Frontal cortex (tissue), 4 donors: ENCODE measurements around the gene CASP7. TPM values are rescaled to one million over a fixed set of nuclear protein-coding genes. Genes with fewer than 3 reads are reported as not detected.

Experiments used
- DNase-seq, 2 donors: peaks; one replicate each; pipeline ENCODE4 v3.0.0; 2012; ENCODE audit warnings: low spot score in 2 of 2
- FAIRE-seq: peaks from 2 replicates; lab custom pipeline; 2012; peaks lifted over from hg19 to GRCh38; lab: Jason Lieb, UNC
- total RNA-seq: library from RNA; depleted of rRNA; stranded (reverse); fragments of >200 nt; gene quantifications from one replicate; pipeline ENCODE4 v1.2.3, GENCODE V29; 2014
- donor health status: control.
- donor health status: control.
- donor health status: control.

Gene CASP7
- total RNA-seq, 1 donor from 2014 or later: 2.0 TPM

- no peak for DNase-seq
- FAIRE-seq: no peak
These were observed 14.4 kb upstream of the CASP7 start for GRCh38 chr10:113665352-113665751.

GRCh38 chr10:113665806-113666354 lies 13.8 kb upstream of the CASP7 start:
- no peak for FAIRE-seq

GRCh38 chr10:113666682-113667252 lies 12.9 kb upstream of the CASP7 start:
- FAIRE-seq (no peak), DNase-seq (no peak)

More at GRCh38 chr10:113665806-113666354, 13.8 kb upstream of the CASP7 start:
- no peak for DNase-seq

- no peak for FAIRE-seq
- peak; percentile 14 to 27 for DNase-seq
These were observed 739 bp downstream of the CASP7 start for GRCh38 chr10:113680190-113681111.

GRCh38 chr10:113681533-113682470 lies 2.1 kb downstream of the CASP7 start:
- no peak for FAIRE-seq
- no peak for DNase-seq

- DNase-seq: no peak
- FAIRE-seq: no peak
These were observed 3.6 kb downstream of the CASP7 start for GRCh38 chr10:113683300-113683699.

- FAIRE-seq (no peak), DNase-seq (no peak)
These were observed 6.3 kb downstream of the CASP7 start for GRCh38 chr10:113686028-113686427.

GRCh38 chr10:113687037-113687436 lies 7.3 kb downstream of the CASP7 start:
- no peak for FAIRE-seq
- no peak for DNase-seq

GRCh38 chr10:113689057-113689456 lies 9.3 kb downstream of the CASP7 start:
- DNase-seq (no peak), FAIRE-seq (no peak)

GRCh38 chr10:113689574-113689973 lies 9.9 kb downstream of the CASP7 start:
- DNase-seq: no peak
- no peak for FAIRE-seq

- no peak for FAIRE-seq
- no peak for DNase-seq
These were observed 11.0 kb downstream of the CASP7 start for GRCh38 chr10:113690749-113691148.

GRCh38 chr10:113691381-113691780 lies 11.7 kb downstream of the CASP7 start:
- DNase-seq (no peak), FAIRE-seq (no peak)

GRCh38 chr10:113692271-113692670 lies 12.6 kb downstream of the CASP7 start:
- FAIRE-seq (no peak), DNase-seq (no peak)

- FAIRE-seq (peak; percentile 52), DNase-seq (no peak)
These were observed 13.6 kb downstream of the CASP7 start for GRCh38 chr10:113693348-113693747.

- DNase-seq (no peak), FAIRE-seq (no peak)
These were observed 16.0 kb downstream of the CASP7 start for GRCh38 chr10:113695691-113696090.

GRCh38 chr10:113697595-113697994 lies 17.9 kb downstream of the CASP7 start:
- DNase-seq (no peak), FAIRE-seq (no peak)

- FAIRE-seq (peak; percentile 45), DNase-seq (peak in 1 of 2 donors; percentile 24)
These were observed 25.1 kb downstream of the CASP7 start for GRCh38 chr10:113704637-113705343.

- DNase-seq (no peak), FAIRE-seq (no peak)
These were observed 25.6 kb downstream of the CASP7 start for GRCh38 chr10:113705344-113705652.

- no peak for FAIRE-seq
- DNase-seq: no peak
These were observed 26.9 kb downstream of the CASP7 start for GRCh38 chr10:113706623-113707022.
